Measurements from ENCODE around the gene CLSTN3. TPM values are rescaled to one million over a fixed set of nuclear protein-coding genes. Genes with fewer than 3 reads are reported as not detected.

Gene CLSTN3
- total and polyA plus RNA-seq, 2 of the 13 experiments (the other 11 are each of a cell fraction or from before 2014, with no cell fraction given), result 26.2 to 94.1 TPM

- TF ChIP-seq ZNF432 (CRISPR knock-in tag; IDR thresholded peaks at IDR 0.05; ENCODE audit: borderline replicate concordance) (no peak), ATF7 (IDR thresholded peaks at IDR 0.05) (no peak), ATF7 (CRISPR knock-in tag; IDR thresholded peaks at IDR 0.05) (no peak), ZFP90 (CRISPR knock-in tag; IDR thresholded peaks at IDR 0.05; ENCODE audit: borderline replicate concordance) (no peak), ZNF431 (CRISPR knock-in tag; IDR thresholded peaks at IDR 0.05; ENCODE audit: borderline replicate concordance, low read depth) (no peak), ARNTL (CRISPR knock-in tag; IDR thresholded peaks at IDR 0.05) (no peak), TRAFD1 (CRISPR knock-in tag; IDR thresholded peaks at IDR 0.05; ENCODE audit: borderline replicate concordance) (no peak)
- TF ChIP-seq, protein P1, sequence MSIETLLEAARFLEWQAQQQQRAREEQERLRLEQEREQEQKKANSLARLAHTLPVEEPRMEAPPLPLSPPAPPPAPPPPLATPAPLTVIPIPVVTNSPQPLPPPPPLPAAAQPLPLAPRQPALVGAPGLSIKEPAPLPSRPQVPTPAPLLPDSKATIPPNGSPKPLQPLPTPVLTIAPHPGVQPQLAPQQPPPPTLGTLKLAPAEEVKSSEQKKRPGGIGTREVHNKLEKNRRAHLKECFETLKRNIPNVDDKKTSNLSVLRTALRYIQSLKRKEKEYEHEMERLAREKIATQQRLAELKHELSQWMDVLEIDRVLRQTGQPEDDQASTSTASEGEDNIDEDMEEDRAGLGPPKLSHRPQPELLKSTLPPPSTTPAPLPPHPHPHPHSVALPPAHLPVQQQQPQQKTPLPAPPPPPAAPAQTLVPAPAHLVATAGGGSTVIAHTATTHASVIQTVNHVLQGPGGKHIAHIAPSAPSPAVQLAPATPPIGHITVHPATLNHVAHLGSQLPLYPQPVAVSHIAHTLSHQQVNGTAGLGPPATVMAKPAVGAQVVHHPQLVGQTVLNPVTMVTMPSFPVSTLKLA (IDR thresholded peaks at IDR 0.05), result no peak
- TF ChIP-seq, protein P2, sequence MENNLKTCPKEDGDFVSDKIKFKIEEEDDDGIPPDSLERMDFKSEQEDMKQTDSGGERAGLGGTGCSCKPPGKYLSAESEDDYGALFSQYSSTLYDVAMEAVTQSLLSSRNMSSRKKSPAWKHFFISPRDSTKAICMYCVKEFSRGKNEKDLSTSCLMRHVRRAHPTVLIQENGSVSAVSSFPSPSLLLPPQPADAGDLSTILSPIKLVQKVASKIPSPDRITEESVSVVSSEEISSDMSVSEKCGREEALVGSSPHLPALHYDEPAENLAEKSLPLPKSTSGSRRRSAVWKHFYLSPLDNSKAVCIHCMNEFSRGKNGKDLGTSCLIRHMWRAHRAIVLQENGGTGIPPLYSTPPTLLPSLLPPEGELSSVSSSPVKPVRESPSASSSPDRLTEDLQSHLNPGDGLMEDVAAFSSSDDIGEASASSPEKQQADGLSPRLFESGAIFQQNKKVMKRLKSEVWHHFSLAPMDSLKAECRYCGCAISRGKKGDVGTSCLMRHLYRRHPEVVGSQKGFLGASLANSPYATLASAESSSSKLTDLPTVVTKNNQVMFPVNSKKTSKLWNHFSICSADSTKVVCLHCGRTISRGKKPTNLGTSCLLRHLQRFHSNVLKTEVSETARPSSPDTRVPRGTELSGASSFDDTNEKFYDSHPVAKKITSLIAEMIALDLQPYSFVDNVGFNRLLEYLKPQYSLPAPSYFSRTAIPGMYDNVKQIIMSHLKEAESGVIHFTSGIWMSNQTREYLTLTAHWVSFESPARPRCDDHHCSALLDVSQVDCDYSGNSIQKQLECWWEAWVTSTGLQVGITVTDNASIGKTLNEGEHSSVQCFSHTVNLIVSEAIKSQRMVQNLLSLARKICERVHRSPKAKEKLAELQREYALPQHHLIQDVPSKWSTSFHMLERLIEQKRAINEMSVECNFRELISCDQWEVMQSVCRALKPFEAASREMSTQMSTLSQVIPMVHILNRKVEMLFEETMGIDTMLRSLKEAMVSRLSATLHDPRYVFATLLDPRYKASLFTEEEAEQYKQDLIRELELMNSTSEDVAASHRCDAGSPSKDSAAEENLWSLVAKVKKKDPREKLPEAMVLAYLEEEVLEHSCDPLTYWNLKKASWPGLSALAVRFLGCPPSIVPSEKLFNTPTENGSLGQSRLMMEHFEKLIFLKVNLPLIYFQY (CRISPR knock-in tag; IDR thresholded peaks at IDR 0.05; ENCODE audit: borderline replicate concordance), result no peak
Observed at GRCh38 chr12:7207866-7208625, 77.9 kb downstream of the CLSTN3 start (continued).

Small RNA genes within 50 kb of the gene (small RNA-seq; reads per million reads assigned to genes)
- gene RNU6-485P (ENCODE audit: insufficient read depth in 2 of 3, insufficient read length in 3 of 3, low read depth in 2 of 3, low replicate concordance in 1 of 3), result 0 reads per million in 3 experiments

Other genes starting within 250 kb of the CLSTN3 start
- 6.0 and 6.7 TPM in 2 replicates for gene LRRC23, start 225.5 kb upstream of the CLSTN3 start, total RNA-seq (2016; rRNA removed; fragmentation: Illumina TruSeq; extraction: Trizol)
- gene LRRC23, start 225.5 kb upstream of the CLSTN3 start, polyA plus RNA-seq (2011; rRNA removed), result 6.2 and 7.8 TPM in 2 replicates
- gene ENO2, start 215.8 kb upstream of the CLSTN3 start, total RNA-seq (2016; rRNA removed; fragmentation: Illumina TruSeq; extraction: Trizol), result 15.9 and 19.3 TPM in 2 replicates
- gene ENO2, start 215.8 kb upstream of the CLSTN3 start, polyA plus RNA-seq (2011; rRNA removed), result 136 and 144 TPM in 2 replicates
- 2.1 TPM in 2 replicates for gene ATN1, start 202.4 kb upstream of the CLSTN3 start, total RNA-seq (2016; rRNA removed; fragmentation: Illumina TruSeq; extraction: Trizol)
- 8.6 and 10.7 TPM in 2 replicates for gene ATN1, start 202.4 kb upstream of the CLSTN3 start, polyA plus RNA-seq (2011; rRNA removed)
- gene RNU7-1, start 186.6 kb upstream of the CLSTN3 start, total RNA-seq (2016; rRNA removed; fragmentation: Illumina TruSeq; extraction: Trizol), result not detected in 2 replicates
- gene RNU7-1, start 186.6 kb upstream of the CLSTN3 start, polyA plus RNA-seq (2011; rRNA removed), result not detected in 2 replicates
- gene C12orf57, start 186.3 kb upstream of the CLSTN3 start, total RNA-seq (2016; rRNA removed; fragmentation: Illumina TruSeq; extraction: Trizol), result 84.0 and 89.7 TPM in 2 replicates
- gene C12orf57, start 186.3 kb upstream of the CLSTN3 start, polyA plus RNA-seq (2011; rRNA removed), result 287 and 302 TPM in 2 replicates
- 9.5 and 10.6 TPM in 2 replicates for gene PTPN6, start 179.0 kb upstream of the CLSTN3 start, total RNA-seq (2016; rRNA removed; fragmentation: Illumina TruSeq; extraction: Trizol)
- 9.1 and 10.5 TPM in 2 replicates for gene PTPN6, start 179.0 kb upstream of the CLSTN3 start, polyA plus RNA-seq (2011; rRNA removed)
- 291 and 394 TPM in 2 replicates for gene PHB2, start 159.7 kb upstream of the CLSTN3 start, total RNA-seq (2016; rRNA removed; fragmentation: Illumina TruSeq; extraction: Trizol)
- 425 and 468 TPM in 2 replicates for gene PHB2, start 159.7 kb upstream of the CLSTN3 start, polyA plus RNA-seq (2011; rRNA removed)
- 130 and 190 TPM in 2 replicates for gene EMG1, start 159.5 kb upstream of the CLSTN3 start, total RNA-seq (2016; rRNA removed; fragmentation: Illumina TruSeq; extraction: Trizol)
- gene EMG1, start 159.5 kb upstream of the CLSTN3 start, polyA plus RNA-seq (2011; rRNA removed), result 57.7 and 76.3 TPM in 2 replicates
- gene LPCAT3, start 111.9 kb upstream of the CLSTN3 start, total RNA-seq (2016; rRNA removed; fragmentation: Illumina TruSeq; extraction: Trizol), result 22.1 and 44.5 TPM in 2 replicates
- gene LPCAT3, start 111.9 kb upstream of the CLSTN3 start, polyA plus RNA-seq (2011; rRNA removed), result 62.7 and 64.3 TPM in 2 replicates
- 8.2 and 18.2 TPM in 2 replicates for gene C1S, start 69.7 kb upstream of the CLSTN3 start, total RNA-seq (2016; rRNA removed; fragmentation: Illumina TruSeq; extraction: Trizol)
- 14.5 and 23.3 TPM in 2 replicates for gene C1S, start 69.7 kb upstream of the CLSTN3 start, polyA plus RNA-seq (2011; rRNA removed)
- 1.7 and 3.5 TPM in 2 replicates for gene C1R, start 37.9 kb upstream of the CLSTN3 start, total RNA-seq (2016; rRNA removed; fragmentation: Illumina TruSeq; extraction: Trizol)
- 6.5 and 11.2 TPM in 2 replicates for gene C1R, start 37.9 kb upstream of the CLSTN3 start, polyA plus RNA-seq (2011; rRNA removed)
- gene C1RL, start 21.2 kb upstream of the CLSTN3 start, total RNA-seq (2016; rRNA removed; fragmentation: Illumina TruSeq; extraction: Trizol), result 14.2 and 28.9 TPM in 2 replicates
- 53.1 and 73.4 TPM in 2 replicates for gene C1RL, start 21.2 kb upstream of the CLSTN3 start, polyA plus RNA-seq (2011; rRNA removed)
- 19.8 and 21.4 TPM in 2 replicates for gene RBP5, start 1.5 kb upstream of the CLSTN3 start, total RNA-seq (2016; rRNA removed; fragmentation: Illumina TruSeq; extraction: Trizol)
- gene RBP5, start 1.5 kb upstream of the CLSTN3 start, polyA plus RNA-seq (2011; rRNA removed), result 13.8 and 17.5 TPM in 2 replicates
- 29.0 and 35.2 TPM in 2 replicates for gene PEX5, start 59.3 kb downstream of the CLSTN3 start, total RNA-seq (2016; rRNA removed; fragmentation: Illumina TruSeq; extraction: Trizol)
- 16.4 and 17.4 TPM in 2 replicates for gene PEX5, start 59.3 kb downstream of the CLSTN3 start, polyA plus RNA-seq (2011; rRNA removed)
- gene ACSM4, start 173.7 kb downstream of the CLSTN3 start, total RNA-seq (2016; rRNA removed; fragmentation: Illumina TruSeq; extraction: Trizol), result not detected in 2 replicates
- not detected in 2 replicates for gene ACSM4, start 173.7 kb downstream of the CLSTN3 start, polyA plus RNA-seq (2011; rRNA removed)

Measured in HepG2 (cell line).